ENCODE measurements around the gene CD8A.

CD8A gene

DNA sequence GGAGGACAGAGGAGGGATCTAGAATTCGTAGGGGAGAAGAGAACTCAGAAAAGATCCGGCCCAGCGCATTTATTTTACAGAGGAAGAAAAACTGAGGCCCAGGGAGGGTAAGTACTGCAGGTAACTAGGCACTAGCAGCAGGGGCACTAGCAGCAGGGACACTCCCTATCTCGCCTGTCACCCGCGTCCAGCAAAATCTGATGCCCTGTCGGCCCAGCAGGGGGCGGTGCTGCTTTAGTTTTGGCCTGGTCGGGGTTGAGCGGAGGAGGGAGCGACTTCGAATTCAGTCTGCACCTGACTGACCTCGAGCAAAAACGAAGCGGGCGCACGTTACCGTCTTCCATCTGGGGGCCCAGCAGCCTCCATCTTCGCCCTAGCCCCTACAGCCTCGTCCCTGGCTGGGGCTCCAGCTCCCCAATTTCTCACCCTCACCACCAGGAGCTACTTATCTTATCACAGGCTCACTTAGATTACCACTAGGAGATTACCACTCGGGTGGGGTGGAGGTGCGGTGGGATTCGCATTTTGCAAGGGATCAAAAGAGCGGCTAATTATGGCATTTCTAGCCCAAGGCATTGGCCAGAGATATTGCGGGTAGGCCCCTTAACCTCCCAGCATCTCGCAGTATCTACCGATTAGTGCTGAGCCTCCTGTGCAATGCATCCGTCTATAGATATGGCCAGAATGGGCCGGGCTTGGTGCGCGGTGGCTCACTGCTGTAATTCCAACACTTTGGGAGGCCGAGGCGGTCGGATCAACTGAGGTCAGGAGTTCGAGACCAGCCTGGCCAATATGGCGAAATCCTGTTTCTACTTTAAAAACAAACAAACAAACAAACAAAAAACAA, 17.8 kb upstream of the CD8A start:
- ATAC-seq: peak; percentile 93 to 96

DNA sequence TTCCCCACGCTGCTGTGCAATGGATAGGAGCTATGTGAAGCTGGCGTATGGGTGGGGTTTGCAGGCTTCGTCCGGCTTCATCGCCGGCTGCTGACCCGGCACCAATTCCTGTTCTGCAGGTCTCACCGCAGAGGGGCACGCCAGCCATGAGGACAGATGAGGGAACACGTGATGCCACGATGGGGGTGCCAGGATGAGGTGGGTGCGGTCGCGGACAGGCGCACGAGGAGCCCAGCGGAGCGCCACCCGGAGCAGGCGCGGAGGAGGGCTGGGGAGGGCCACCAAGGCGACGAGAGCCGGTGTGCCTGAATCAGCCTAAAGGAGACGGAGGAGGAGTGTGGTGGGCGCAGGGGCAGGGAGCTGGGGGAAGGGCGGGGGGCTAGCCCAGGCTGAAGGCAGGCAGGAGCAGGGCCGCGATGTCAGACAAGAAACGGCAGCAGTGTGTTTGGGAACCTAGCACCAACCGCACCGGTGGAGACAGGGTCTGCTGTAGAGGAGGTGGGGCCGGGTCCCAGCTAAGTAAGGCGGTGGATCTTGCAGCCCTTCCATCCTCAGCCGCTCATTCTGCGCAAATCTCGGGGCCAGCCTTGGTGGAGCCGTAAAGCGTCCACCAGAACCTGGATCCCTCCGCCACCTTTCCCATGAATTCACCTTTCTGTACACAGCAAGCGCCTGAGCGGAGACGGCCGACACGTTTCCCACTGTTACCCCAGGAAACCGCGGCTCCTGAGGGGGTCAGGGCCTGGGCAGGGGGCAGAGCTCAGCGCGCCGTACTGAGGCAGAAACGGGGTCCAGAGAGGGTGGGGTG, 17.0 kb upstream of the CD8A start:
- ATAC-seq: peak; percentile 39

DNA sequence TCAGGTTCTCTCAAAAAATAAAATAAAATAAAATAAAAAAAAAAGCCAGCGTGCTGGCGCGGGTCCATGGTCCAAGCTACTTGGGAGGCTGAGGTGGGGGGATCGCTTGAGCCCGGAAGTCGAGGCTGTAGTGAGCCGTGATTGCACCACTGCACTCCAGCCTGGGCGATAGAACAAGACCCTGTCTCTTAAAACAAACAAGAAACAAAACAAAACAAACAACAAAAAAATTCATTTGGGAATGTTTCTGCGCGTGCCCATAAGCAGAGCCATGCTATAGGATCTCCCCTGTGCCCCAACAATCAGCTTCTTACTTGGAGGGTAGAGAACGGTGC, 16.4 kb upstream of the CD8A start:
- no peak for ATAC-seq

DNA sequence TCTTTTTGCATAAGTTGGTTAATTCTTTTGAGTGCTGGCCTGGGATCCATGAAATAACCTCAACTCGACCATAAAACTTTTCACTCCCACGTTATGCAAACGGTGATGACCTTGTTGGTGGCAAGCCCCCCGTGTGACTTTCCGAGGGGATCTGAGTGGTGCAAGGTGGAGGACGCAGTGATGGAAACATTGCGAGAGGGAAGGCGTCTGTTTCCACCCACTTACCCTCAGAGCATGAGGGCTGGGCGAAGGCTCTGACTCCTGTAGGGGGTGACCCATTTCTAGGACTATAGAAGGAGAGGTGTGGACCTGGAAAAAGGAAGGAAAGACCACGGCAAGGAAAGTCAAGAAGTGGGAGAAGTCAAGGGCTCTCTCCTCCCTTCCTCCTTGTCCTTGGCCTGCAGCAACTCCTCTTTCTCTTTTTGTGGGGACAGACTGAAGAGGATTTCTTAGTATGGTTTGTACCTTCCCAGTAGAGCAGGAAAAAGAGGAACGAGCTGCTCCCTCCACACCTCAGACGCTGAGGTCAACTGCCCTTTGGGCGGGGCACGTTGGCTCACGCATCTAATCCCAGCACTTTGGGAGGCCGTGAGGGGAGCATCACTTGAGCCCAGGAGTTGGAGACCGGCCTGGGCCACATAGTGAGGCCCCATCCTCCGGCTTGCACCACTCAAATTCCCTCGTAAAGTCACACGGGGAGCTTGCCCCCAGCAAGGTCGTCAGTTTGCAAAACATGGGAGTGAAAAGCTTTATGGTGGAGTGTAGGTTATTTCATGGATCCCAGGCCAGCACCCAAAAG, 15.5 kb upstream of the CD8A start:
- ATAC-seq: no peak

DNA sequence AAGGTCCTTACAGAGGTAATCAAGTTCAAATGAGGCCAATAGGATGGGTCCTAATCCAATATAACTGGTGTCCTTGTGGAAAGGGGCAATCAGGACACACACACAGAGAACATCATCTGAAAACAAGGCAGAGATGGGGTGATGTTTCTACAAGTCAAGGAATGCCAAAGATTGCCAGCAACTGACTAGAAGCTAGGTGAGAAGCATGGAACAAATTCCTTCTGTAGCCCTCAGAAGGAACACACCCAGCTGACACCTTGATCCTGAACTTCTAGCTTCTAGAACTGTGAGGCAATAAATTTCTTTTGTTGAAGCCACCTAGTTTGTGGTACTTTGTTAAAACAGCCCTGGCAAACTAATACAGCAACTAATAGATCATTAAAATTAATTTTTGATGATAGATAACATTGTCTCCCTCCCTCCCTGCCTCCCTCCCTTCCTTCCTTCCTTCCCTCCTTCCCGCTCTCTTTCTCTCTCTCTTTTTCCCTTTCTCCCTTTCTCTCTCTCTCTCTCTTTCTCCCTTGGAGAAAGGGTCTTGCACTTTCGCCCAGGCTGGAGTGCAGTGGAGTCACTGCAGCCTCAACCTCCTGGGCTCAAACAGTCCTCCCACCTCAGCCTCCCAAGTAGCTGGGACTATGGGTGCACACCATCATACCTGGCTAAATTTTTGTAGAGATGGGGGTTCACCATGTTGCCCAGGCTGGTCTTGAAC, 10.3 kb upstream of the CD8A start:
- ATAC-seq: no peak

DNA sequence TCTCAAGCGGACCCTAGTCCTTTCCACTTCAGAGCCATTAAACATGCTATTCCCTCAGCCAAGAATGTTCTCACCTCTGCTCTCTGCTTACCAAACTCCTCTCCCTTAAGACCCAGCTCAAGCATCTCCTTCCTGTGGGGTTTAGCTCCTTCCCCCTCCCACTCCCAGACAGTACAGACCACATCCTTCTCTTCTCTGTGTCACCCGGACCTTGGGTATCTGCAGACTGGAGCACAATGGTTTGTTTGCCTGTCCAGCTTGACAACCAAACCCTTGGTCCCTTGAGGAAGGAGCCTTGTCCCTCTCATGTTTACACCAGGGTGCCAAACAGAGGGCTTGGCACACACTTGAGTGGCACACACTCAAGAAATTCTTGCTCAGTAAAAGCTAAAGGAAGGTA, 4.1 kb upstream of the CD8A start:
- ATAC-seq: no peak

DNA sequence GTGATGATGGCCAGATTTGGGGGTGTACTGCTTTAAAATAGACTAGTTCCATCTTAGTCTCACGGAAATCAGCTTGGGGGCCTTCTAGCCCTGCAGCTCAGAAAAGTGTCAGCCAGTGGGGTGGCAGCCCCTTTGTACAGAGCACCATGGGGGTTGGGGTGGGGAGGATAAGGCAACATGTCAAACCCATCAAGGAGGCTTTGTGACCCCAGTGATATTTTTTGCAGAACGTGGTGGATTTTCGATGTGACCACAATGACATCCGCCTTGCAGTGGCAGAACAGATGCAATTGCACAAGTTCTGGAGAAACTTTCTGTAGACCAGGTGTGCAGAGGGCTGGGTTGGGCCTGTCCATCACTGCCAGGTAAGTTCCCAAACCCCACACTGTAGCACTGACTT, 3.0 kb upstream of the CD8A start:
- ATAC-seq: no peak

DNA sequence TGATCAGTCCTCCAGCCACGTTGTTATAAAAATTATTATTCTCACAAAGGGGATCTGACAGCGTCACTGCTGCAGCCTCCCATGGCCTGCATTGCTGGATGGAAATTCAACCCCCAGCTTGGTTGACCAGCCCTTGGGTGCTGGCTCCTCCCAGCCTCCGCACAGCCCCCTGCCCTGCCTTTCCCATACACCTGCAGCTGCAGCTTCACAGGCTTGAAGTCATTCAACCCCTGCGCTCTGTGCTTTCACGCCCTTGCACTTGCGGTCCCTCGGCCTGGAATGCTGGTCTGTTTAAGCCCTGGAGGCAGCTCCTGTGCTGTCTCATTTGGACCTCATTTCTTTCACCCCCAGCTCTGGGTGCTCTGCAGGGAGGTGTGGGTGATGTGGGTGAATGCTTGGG, 860 bp upstream of the CD8A start:
- ATAC-seq: no peak

DNA sequence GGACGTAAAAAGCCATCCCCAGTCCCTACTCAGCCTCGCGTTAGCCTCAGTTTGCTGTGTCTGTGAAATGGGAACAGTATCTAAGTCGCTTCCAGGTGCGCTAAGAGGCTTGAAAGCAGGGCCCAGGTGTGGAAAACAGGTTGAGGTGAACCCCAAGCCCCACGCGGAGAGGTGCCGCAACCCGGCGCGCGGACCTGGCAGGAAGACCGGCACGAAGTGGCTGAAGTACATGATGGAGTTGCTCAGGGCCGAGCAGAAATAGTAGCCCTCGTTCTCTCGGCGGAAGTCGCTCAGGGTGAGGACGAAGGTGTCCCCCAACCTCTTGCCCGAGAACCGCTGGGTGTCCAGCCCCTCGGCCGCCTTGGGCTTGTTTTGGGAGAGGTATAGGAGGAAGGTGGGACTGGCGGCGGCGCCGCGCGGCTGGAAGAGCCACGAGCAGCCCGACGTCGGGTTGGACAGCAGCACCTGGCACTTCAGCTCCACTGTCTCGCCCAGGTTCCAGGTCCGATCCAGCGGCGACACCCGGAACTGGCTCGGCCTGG, 508 bp downstream of the CD8A start:
- ATAC-seq: no peak

DNA sequence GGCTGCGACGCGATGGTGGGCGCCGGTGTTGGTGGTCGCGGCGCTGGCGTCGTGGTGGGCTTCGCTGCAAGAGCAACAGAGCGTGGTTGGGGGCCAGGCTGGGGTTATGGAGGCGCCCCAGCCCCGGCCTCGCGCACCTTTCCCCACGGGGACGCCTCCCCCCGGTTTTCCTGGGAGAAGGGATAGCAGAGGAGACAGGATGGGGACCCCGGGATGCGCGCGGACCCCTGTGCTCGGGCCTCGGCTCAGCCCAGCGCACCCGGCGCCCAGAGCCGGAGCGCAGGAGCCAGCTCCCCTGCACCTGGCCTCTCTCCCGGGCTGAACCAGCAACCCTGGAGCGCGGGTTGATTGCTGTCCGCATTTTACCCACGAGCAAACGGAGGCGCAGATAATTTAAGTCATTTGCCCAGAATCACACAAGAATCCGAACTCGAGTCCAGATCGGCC, 1.0 kb downstream of the CD8A start:
- ATAC-seq: no peak

DNA sequence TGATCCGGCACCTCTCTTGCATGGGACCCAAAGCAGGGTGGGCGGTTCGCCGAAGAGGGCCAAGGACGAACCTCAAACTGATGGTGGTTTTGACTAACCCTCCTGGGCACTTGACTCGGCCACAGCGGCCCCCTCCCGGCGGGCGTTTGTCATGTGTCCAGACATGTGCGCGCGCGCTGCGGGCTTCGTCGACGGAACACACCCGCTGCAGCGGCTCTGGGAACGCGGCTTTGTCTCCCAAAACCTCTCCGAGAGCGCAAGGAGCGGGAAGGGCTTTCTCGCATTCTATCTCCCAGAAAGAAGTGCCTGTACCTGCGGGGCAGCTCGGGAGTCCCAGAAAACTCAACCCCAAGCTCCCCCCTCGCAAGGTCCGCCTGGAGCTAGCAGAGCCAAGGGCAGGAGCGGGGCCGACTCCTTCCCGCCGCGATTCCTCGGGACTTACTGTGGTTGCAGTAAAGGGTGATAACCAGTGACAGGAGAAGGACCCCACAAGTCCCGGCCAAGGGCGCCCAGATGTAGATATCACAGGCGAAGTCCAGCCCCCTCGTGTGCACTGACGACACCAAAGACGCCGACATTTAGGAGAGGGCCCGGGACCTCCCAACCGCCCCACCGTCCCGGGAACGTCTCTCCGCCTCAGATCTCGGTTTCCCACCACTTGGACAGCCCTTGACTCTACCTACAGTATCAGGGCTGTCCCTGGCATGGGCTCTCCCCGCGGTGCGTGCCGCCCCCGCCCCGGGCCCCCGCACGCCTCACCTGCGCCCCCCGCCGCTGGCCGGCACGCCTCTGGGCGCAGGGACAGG, 1.6 kb downstream of the CD8A start:
- no peak for ATAC-seq

DNA sequence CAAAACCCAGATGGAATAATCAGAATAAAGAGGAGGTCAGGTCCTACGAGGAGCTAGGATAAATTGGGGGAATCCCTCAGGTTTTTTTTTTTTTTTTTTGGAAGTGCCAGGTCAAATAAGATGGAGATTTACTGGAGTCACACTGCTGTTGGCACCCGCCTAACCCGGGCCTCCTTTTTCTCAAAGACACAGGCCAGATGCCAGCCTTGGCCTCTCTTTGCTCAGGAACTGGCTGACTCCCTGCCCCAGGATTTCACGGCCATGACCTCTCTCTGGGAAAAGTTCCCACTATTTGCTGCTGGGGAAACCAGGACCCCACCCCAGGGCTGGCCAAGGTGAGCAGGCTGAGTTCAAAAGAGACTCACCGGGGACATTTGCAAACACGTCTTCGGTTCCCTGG, 2.5 kb downstream of the CD8A start:
- no peak for ATAC-seq

DNA sequence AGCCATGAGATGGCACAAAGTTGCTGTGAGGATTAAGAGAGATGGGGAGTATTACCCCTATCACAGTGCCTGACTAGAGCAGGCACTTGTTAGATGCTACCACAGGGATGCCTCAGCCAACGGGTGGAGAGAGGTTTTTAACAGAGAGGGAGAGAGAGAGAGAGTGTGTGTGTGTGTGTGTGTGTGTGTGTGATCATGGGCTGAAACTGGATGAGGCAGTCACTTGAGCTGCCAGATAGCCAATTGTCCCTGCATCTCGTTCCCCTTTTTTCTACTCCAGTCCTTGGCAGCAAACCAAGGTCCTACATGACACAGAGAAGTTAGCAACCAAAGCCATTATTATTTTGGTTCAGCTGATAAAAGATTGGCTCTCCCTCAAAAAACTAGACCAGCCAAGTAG, 3.0 kb downstream of the CD8A start:
- no peak for ATAC-seq

DNA sequence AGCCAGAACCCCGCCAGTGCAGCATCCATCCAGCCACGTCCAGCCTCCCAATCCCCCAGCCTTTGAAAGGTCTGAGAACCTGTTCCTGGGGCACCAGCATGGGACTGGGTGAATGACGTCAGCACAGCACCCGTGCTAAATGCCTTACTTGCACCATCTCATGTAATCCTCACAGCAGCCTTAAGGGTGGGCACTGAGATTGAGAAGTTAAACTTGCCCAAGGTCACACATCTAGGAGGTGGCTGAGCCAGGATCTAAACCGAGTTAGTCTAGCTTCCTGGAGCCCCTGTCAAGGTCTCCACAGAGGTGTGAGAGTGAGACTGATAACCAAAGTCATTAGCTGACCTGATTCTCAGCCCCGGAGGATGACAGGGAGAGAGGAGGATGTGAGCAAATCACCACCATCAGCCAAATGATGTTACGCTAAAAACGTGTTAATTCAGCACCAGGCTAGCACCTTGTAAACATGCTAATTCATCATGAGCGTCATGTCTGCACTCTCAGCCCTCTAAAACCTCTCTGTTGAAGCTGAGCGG, 4.6 kb downstream of the CD8A start:
- peak in 1 of 2 donors; percentile 12 for ATAC-seq

DNA sequence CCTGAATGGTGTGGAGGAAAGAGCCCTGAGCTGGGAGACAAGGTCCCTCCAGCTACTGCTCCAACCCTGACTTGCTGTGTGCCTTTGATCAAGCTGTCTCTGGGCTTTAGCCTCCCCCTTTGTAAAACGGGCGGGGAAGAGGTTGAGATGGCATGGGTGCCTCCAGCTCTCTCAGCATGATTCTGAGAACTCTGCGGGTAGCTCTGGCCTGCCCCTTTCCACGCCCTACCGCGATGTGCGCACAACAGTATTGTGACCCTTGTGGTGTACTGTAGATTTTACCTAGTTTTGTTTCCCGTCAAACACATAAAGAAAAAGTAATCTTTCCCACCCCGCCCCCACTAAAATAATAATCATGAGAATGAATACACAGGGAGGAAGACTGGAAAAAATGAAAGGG, 5.3 kb downstream of the CD8A start:
- ATAC-seq: peak in 1 of 2 donors; percentile 30

DNA sequence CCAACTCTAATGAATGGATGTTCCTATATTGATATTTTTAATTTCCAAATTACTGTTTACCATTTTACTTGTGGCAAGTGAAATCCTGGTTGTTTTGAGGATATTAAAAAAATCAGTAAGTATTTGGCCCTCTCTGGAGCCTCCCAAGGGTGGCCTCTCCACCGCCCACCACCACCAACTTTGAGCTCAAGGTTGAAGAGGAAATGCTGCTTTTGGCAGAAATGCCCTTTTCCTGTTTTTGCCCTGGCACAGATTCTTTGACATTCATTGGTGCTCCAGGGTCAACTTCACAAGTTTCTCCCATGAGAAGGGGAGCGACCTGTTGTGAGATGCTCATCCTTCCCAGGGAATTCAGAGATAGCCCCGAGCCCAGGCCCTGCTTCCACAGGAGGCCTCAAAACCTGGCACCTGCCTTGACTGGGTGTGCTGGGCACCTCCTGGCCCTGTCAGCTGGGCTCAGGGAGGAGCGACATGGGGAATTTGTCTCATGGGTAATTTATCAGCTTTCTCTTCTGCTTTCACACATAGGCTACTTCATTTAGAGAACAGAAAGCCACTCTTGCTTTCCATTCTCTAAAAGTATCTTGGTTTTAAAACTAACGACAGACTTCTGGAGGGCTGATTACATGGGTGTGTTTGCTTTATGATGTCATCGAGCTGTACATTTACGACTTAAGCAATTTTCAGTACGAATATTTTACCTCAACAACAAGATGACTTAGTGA, 6.9 kb downstream of the CD8A start:
- ATAC-seq: peak; percentile 21 to 53

DNA sequence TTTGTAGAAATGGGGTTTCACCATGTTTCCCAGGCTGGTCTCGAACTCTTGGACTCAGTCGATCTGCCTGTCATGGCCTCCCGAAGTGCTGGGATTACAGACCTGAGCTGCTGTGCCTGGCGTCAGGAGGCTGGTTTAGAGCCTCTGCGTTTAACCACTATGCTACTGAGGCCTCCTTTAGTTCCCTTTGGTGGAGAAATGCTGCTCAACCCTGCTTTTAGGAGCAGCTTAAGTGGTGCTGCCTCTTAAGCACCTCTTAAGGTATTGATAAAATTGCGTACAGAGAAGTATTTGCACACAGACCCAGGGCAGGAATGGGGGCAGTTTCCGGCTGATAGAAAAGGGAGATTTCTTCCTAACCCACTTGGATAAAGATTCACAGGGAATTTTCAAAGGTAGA, 8.0 kb downstream of the CD8A start:
- no peak for ATAC-seq

DNA sequence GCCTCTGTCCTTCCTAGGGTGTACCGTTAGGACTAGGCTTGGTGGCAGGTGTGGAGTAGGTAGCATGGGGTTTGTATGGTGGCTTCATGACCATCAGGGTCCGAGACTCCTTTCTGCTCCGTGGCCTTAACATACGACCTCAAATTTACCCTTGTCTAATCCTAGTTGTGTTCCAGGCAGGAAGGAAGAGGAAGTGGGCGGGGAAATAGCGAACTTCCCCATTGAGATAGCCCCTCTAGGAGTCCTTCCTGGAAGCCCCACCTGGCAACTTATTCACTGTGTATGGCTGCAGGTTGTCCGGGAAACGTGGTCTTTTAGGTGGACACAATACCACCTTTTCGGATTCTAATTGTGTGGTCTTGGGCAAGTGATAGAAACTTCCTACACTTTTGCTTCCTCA, 9.3 kb downstream of the CD8A start:
- ATAC-seq: no peak

DNA sequence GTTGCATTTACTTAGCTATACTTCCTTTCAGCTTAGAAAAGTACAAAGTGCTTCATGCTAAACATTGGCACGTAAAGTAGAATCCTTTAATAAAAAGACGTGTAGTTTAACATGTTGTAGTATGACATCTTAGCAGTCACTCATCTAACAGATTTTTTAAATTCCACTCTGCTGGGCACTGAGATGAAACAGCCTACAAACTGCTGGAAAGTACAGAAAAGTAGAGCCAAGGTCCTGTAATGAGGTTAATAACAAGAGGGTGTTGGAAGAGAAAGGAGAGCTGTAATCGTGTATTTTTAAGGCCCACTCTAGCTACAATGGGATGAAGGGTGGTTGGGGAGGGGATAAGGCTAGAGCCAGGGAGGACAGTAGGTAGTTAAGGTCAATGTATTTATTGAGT, 10.7 kb downstream of the CD8A start:
- ATAC-seq: no peak

DNA sequence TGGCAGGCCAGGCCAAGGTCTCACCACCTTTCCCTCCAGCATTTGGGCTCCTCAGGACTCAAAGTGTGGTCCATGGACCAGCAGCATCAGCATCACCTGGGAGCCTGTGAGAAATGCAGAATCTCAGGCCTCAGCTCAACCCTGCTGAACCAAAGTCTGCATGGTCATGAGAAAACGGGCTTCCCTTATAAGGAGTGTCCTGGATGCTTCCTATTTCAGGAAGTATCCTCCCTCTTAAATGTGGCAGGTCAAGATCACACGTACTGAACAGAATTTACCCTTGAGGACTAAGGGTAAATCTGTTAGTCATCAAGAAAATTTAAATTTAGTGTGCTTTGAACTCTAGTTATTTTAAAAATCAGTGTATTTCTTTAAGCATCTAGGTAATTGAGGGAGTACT, 11.8 kb downstream of the CD8A start:
- no peak for ATAC-seq

DNA sequence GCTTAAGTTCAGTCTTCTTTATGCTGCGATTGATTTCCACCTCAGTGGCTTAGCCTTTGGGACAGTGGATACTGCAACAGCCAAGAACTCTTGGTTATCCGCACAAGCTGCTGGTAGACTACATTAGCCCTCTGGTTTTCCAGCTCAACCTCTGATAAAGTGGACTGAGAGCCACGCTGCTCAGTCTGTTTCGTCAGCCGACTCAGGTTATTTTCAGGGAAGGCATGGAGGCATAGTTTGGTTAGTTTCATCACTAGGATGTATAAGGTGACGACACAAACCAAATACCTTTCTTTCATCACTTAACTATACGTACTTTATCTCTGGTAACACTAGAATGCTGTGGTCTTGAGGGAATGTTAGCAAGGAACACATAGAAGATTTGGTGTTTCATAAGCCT, 14.2 kb downstream of the CD8A start:
- ATAC-seq: no peak

Measured in activated CD4-positive, CD25-positive, alpha-beta regulatory T cell treated with anti-CD3 and anti-CD28 coated beads, Interleukin-2, amount 50 U/mL, for 24 hours (primary cell).